HEK293 (cell line): ENCODE measurements around the gene CBX5.

Experiments used
- CTCF ChIA-PET: fragments of 350-600 bp; formaldehyde crosslinking; extraction: SDS; loops from one replicate; lab custom pipeline; 2021; ENCODE audit warnings: antibody characterized with exemption; lab: Yijun Ruan, JAX
- POLR2A ChIA-PET: fragments of 300-600 bp; formaldehyde crosslinking; extraction: SDS; loops from one replicate; lab custom pipeline; 2020; ENCODE audit warnings: antibody characterized with exemption, inconsistent platforms; lab: Yijun Ruan, JAX
- H3K27ac ChIP-seq: fragments of 200-500 bp; sonication (Bioruptor generic); 2 replicates; pipeline ENCODE4 v1.5.1; 2014; ENCODE audit warnings: low read depth, low read length, control low read depth, inconsistent platforms; ENCODE audit errors: extremely low read depth
- H3K36me3 ChIP-seq, 2 experiments: fragments of 200-500 bp in 1 of 2; sonication (Bioruptor generic) in 1 of 2; 1 replicate in 1 of 2; 2 replicates in 1 of 2; pipeline ENCODE4 v1.5.1; 2014 to 2017; ENCODE audit warnings: inconsistent platforms in 2 of 2, low read length in 2 of 2; ENCODE audit not compliant: control insufficient read depth in 2 of 2, insufficient read depth in 1 of 2
- H3K4me1 ChIP-seq: fragments of 200-500 bp; sonication (Bioruptor generic); 2 replicates; pipeline ENCODE4 v1.5.1; 2014; ENCODE audit warnings: mild to moderate bottlenecking, low read length, inconsistent platforms; ENCODE audit not compliant: control insufficient read depth, insufficient read depth
- H3K4me3 ChIP-seq: 2 replicates; pipeline ENCODE4 v1.5.1; 2011; ENCODE audit warnings: low read depth, mild to moderate bottlenecking, control low read depth, low read length, moderate library complexity
- H3K9me3 ChIP-seq: fragments of 200-500 bp; sonication (Bioruptor generic); 2 replicates; pipeline ENCODE4 v1.5.1; 2014; ENCODE audit warnings: low read depth, low read length, inconsistent platforms; ENCODE audit not compliant: control insufficient read depth, insufficient read depth
- CTCF ChIP-seq: fragments of 450-650 bp; formaldehyde crosslinking; IDR thresholded peaks from 2 replicates; pipeline ENCODE4 v1.5.1; 2016; ENCODE audit warnings: missing biosample characterization, missing genetic modification characterization
- EGR2 ChIP-seq: fragments of 450-650 bp; formaldehyde crosslinking; IDR thresholded peaks from 2 replicates; pipeline ENCODE4 v1.5.1; 2016; ENCODE audit warnings: low read depth, missing biosample characterization, missing genetic modification characterization
- GLIS2 ChIP-seq: fragments of 450-650 bp; formaldehyde crosslinking; IDR thresholded peaks from 2 replicates; pipeline ENCODE4 v1.5.1; 2016; ENCODE audit warnings: missing biosample characterization, missing genetic modification characterization
- IKZF3 ChIP-seq: fragments of 450-650 bp; IDR thresholded peaks from 2 replicates; pipeline ENCODE4 v1.5.0; 2018; ENCODE audit warnings: missing biosample characterization, mild to moderate bottlenecking, missing genetic modification characterization, moderate library complexity
- KLF1 ChIP-seq: fragments of 450-650 bp; formaldehyde crosslinking; IDR thresholded peaks from 2 replicates; pipeline ENCODE4 v1.5.1; 2016; ENCODE audit warnings: missing biosample characterization, missing genetic modification characterization
- KLF7 ChIP-seq: fragments of 450-650 bp; formaldehyde crosslinking; IDR thresholded peaks from 2 replicates; pipeline ENCODE4 v1.5.1; 2016; ENCODE audit warnings: missing biosample characterization, missing genetic modification characterization, borderline replicate concordance
- KLF8 ChIP-seq: fragments of 450-650 bp; formaldehyde crosslinking; IDR thresholded peaks from 2 replicates; pipeline ENCODE4 v1.5.1; 2016; ENCODE audit warnings: missing biosample characterization, missing genetic modification characterization
- KLF9 ChIP-seq: fragments of 450-650 bp; formaldehyde crosslinking; IDR thresholded peaks from 2 replicates; pipeline ENCODE4 v1.5.1; 2016; ENCODE audit warnings: missing biosample characterization, missing genetic modification characterization, low read depth
- OSR2 ChIP-seq: fragments of 450-650 bp; formaldehyde crosslinking; IDR thresholded peaks from 2 replicates; pipeline ENCODE4 v1.5.1; 2016; ENCODE audit warnings: missing biosample characterization, missing genetic modification characterization
- PATZ1 ChIP-seq: fragments of 450-650 bp; formaldehyde crosslinking; IDR thresholded peaks from 2 replicates; pipeline ENCODE4 v1.5.1; 2016; ENCODE audit warnings: missing biosample characterization, missing genetic modification characterization
- SP2 ChIP-seq: fragments of 450-650 bp; formaldehyde crosslinking; IDR thresholded peaks from 2 replicates; pipeline ENCODE4 v1.5.1; 2016; ENCODE audit warnings: missing biosample characterization, missing genetic modification characterization
- SP7 ChIP-seq: fragments of 450-650 bp; formaldehyde crosslinking; IDR thresholded peaks from 2 replicates; pipeline ENCODE4 v1.5.1; 2016; ENCODE audit warnings: missing biosample characterization, missing genetic modification characterization
- ZBTB11 ChIP-seq: fragments of 450-650 bp; formaldehyde crosslinking; conservative IDR thresholded peaks from 2 replicates; pipeline ENCODE4 v1.5.1; 2016; ENCODE audit warnings: low read depth, missing biosample characterization, missing genetic modification characterization
- ZBTB17 ChIP-seq: fragments of 450-650 bp; formaldehyde crosslinking; IDR thresholded peaks from 2 replicates; pipeline ENCODE4 v1.5.1; 2016; ENCODE audit warnings: missing biosample characterization, missing genetic modification characterization
- ZBTB20 ChIP-seq: fragments of 450-650 bp; formaldehyde crosslinking; IDR thresholded peaks from 2 replicates; pipeline ENCODE4 v1.5.1; 2016; ENCODE audit warnings: missing biosample characterization, missing genetic modification characterization
- ZBTB21 ChIP-seq: fragments of 450-650 bp; formaldehyde crosslinking; IDR thresholded peaks from 2 replicates; pipeline ENCODE4 v1.5.1; 2017; ENCODE audit warnings: missing biosample characterization, missing genetic modification characterization
- ZBTB26 ChIP-seq: fragments of 450-650 bp; formaldehyde crosslinking; optimal IDR thresholded peaks from 2 replicates; pipeline ENCODE3; 2016; ENCODE audit warnings: missing biosample characterization, mild to moderate bottlenecking, missing genetic modification characterization
- ZBTB8A ChIP-seq: fragments of 450-650 bp; formaldehyde crosslinking; IDR thresholded peaks from 2 replicates; pipeline ENCODE4 v1.5.1; 2016; ENCODE audit warnings: missing biosample characterization, missing genetic modification characterization
- ZFHX2 ChIP-seq: fragments of 450-650 bp; formaldehyde crosslinking; conservative IDR thresholded peaks from 2 replicates; pipeline ENCODE4 v1.5.1; 2016; ENCODE audit warnings: missing biosample characterization, missing genetic modification characterization
- ZIC2 ChIP-seq: fragments of 450-650 bp; formaldehyde crosslinking; IDR thresholded peaks from 2 replicates; pipeline ENCODE4 v1.5.1; 2016; ENCODE audit warnings: missing biosample characterization, missing genetic modification characterization
- ZNF133 ChIP-seq: fragments of 450-650 bp; formaldehyde crosslinking; IDR thresholded peaks from 2 replicates; pipeline ENCODE4 v1.5.1; 2016; ENCODE audit warnings: missing biosample characterization, missing genetic modification characterization
- ZNF221 ChIP-seq: fragments of 450-650 bp; formaldehyde crosslinking; IDR thresholded peaks from 2 replicates; pipeline ENCODE4 v1.5.1; 2017; ENCODE audit warnings: missing biosample characterization, missing genetic modification characterization, borderline replicate concordance
- ZNF24 ChIP-seq: fragments of 450-650 bp; formaldehyde crosslinking; IDR thresholded peaks from 2 replicates; pipeline ENCODE4 v1.5.1; 2016; ENCODE audit warnings: missing biosample characterization, missing genetic modification characterization
- ZNF335 ChIP-seq: fragments of 450-650 bp; formaldehyde crosslinking; conservative IDR thresholded peaks from 2 replicates; pipeline ENCODE4 v1.5.1; 2016; ENCODE audit warnings: missing biosample characterization, missing genetic modification characterization
- ZNF398 ChIP-seq: fragments of 450-650 bp; formaldehyde crosslinking; IDR thresholded peaks from 2 replicates; pipeline ENCODE4 v1.5.1; 2017; ENCODE audit warnings: missing biosample characterization, missing genetic modification characterization
- ZNF426 ChIP-seq: fragments of 450-650 bp; formaldehyde crosslinking; IDR thresholded peaks from 2 replicates; pipeline ENCODE4 v1.5.1; 2017; ENCODE audit warnings: missing biosample characterization, missing genetic modification characterization, mild to moderate bottlenecking, inconsistent platforms, moderate library complexity
- ZNF561 ChIP-seq: fragments of 450-650 bp; IDR thresholded peaks from 2 replicates; pipeline ENCODE4 v1.5.1; 2018; ENCODE audit warnings: missing biosample characterization, missing genetic modification characterization, borderline replicate concordance
- ZNF600 ChIP-seq: fragments of 450-650 bp; formaldehyde crosslinking; IDR thresholded peaks from 2 replicates; pipeline ENCODE4 v1.5.1; 2016; ENCODE audit warnings: missing biosample characterization, missing genetic modification characterization

The CBX5 gene

GRCh38 chr12:54300732-54301427 lies 21.0 kb upstream of the CBX5 start, which contains the start of gene NFE2:
TSS of gene NFE2 (minus strand) at chr12:54301015. CDS start at chr12:54295248, 5,767 bp downstream.
- CTCF ChIA-PET = interaction anchor here (0.6 to 4.1 kb wide), 8 partner anchors 14 to 92 kb away, joined by 3 to 31 read pairs (median 7); partner anchors contain the start of gene COPZ1
- POLR2A ChIA-PET = interaction anchor here (0.5 to 3.0 kb wide), 8 partner anchors 9 to 1524 kb away, joined by 3 to 25 read pairs (median 6); partner anchors contain the start of genes CBX5, COPZ1 and HNRNPA1
- no peak within 1 kb of the TSS; the same call in 1 of the 2 replicates for H3K27ac ChIP-seq
- peaks cover 6% of the 10 kb centered on the region for H3K4me1 ChIP-seq
- H3K9me3 ChIP-seq = no peaks in the 10 kb centered on the region
- H3K4me3 ChIP-seq = peak within 1 kb of the TSS; percentile 25
- H3K36me3 ChIP-seq = no peaks in the 10 kb centered on the region
- TF ChIP-seq ZBTB26 (tag by site-specific recombination) (no peak), ZNF221 (tag by site-specific recombination) (no peak), KLF7 (tag by site-specific recombination) (0 out of 2 replicates have a peak, but pooled peaks have one; percentile 58), ZBTB20 (tag by site-specific recombination) (peak; percentile 44; the same call in 1 of the 2 replicates), ZBTB8A (tag by site-specific recombination) (peak; percentile 75), ZNF133 (tag by site-specific recombination) (no peak), GLIS2 (tag by site-specific recombination) (peak; percentile 46), SP2 (tag by site-specific recombination) (peak; percentile 64), ZBTB11 (tag by site-specific recombination) (no peak), ZNF561 (no peak), ZFHX2 (tag by site-specific recombination) (peak; percentile 96), ZNF398 (tag by site-specific recombination) (peak; percentile 66; the same call in 1 of the 2 replicates), ZBTB17 (tag by site-specific recombination) (peak; percentile 77), OSR2 (tag by site-specific recombination) (0 out of 2 replicates have a peak, but pooled peaks have one; percentile 10), ZNF600 (tag by site-specific recombination) (peak; percentile 55), ZNF24 (tag by site-specific recombination) (no peak), EGR2 (peak; percentile 95), KLF9 (tag by site-specific recombination) (peak; percentile 83), IKZF3 (tag by site-specific recombination) (no peak), CTCF (tag by site-specific recombination) (peak; percentile 45; the same call in 1 of the 2 replicates), PATZ1 (peak; percentile 62; the same call in 1 of the 2 replicates), SP7 (0 out of 2 replicates have a peak, but pooled peaks have one; percentile 17), ZBTB21 (no peak), KLF8 (tag by site-specific recombination) (peak; percentile 53; the same call in 1 of the 2 replicates), KLF1 (tag by site-specific recombination) (peak; percentile 68), ZIC2 (peak; percentile 70), ZNF335 (peak; percentile 69), ZNF426 (tag by site-specific recombination) (no peak)
